GM11168 (cell line): ENCODE measurements around the gene SLC25A27.

Experiments used
- in situ Hi-C: fragments of 300-500 bp; cut with MboI; formaldehyde crosslinking; loops from one replicate; pipeline ENCODE4 v1.12.0; 2022; ENCODE audit warnings: low sequenced_read_pairs; ENCODE audit not compliant: unreplicated experiment

SLC25A27 gene

GRCh38 chr6:46652603-46653438 is at the start of gene SLC25A27, which contains the start of gene CYP39A1:
Gene SLC25A27 (plus strand): TSS chr6:46652975. CDS start chr6:46653193, 218 bp downstream.
Gene CYP39A1 (minus strand): TSS chr6:46652818. CDS start chr6:46652582, 236 bp downstream.
- in situ Hi-C loops, result no loop called here

GRCh38 chr6:46605091-46605797 is 47.5 kb upstream of the SLC25A27 start:
- in situ Hi-C loops, result loop anchor here (25.0 kb wide), 1 partner anchor 393 kb away; no protein-coding TSS in a partner anchor

GRCh38 chr6:46606338-46606737 is 46.4 kb upstream of the SLC25A27 start:
- in situ Hi-C loops, result loop anchor here (25.0 kb wide), 1 partner anchor 394 kb away; no protein-coding TSS in a partner anchor

GRCh38 chr6:46610862-46611553 is 41.8 kb upstream of the SLC25A27 start:
- in situ Hi-C loops, result loop anchor here (25.0 kb wide), 1 partner anchor 399 kb away; no protein-coding TSS in a partner anchor

- in situ Hi-C loops, result loop anchor here (25.0 kb wide), 1 partner anchor 400 kb away; no protein-coding TSS in a partner anchor
Observed at GRCh38 chr6:46612645-46613044, 40.1 kb upstream of the SLC25A27 start.

GRCh38 chr6:46618726-46619125 is 34.0 kb upstream of the SLC25A27 start:
- in situ Hi-C loops, result loop anchor here (25.0 kb wide), 1 partner anchor 406 kb away; no protein-coding TSS in a partner anchor

GRCh38 chr6:46626228-46626909 is 26.4 kb upstream of the SLC25A27 start:
- in situ Hi-C loops, result loop anchor here (25.0 kb wide), 1 partner anchor 539 kb away; no protein-coding TSS in a partner anchor

GRCh38 chr6:46626976-46627375 is 25.8 kb upstream of the SLC25A27 start:
- in situ Hi-C loops, result loop anchor here (25.0 kb wide), 1 partner anchor 540 kb away; no protein-coding TSS in a partner anchor

GRCh38 chr6:46628498-46628897 is 24.3 kb upstream of the SLC25A27 start:
- in situ Hi-C loops, result loop anchor here (25.0 kb wide), 1 partner anchor 541 kb away; no protein-coding TSS in a partner anchor

- in situ Hi-C loops, result loop anchor here (25.0 kb wide), 1 partner anchor 542 kb away; no protein-coding TSS in a partner anchor
Observed at GRCh38 chr6:46628976-46629375, 23.8 kb upstream of the SLC25A27 start.

GRCh38 chr6:46629691-46630090 is 23.1 kb upstream of the SLC25A27 start:
- in situ Hi-C loops, result loop anchor here (25.0 kb wide), 1 partner anchor 542 kb away; no protein-coding TSS in a partner anchor

GRCh38 chr6:46632053-46632452 is 20.7 kb upstream of the SLC25A27 start:
- in situ Hi-C loops, result loop anchor here (25.0 kb wide), 1 partner anchor 545 kb away; no protein-coding TSS in a partner anchor

- in situ Hi-C loops, result loop anchor here (25.0 kb wide), 1 partner anchor 548 kb away; no protein-coding TSS in a partner anchor
Observed at GRCh38 chr6:46635462-46635861, 17.3 kb upstream of the SLC25A27 start.

- in situ Hi-C loops, result loop anchor here (25.0 kb wide), 1 partner anchor 550 kb away; no protein-coding TSS in a partner anchor
Observed at GRCh38 chr6:46637145-46637544, 15.6 kb upstream of the SLC25A27 start.

GRCh38 chr6:46637933-46638332 is 14.8 kb upstream of the SLC25A27 start:
- in situ Hi-C loops, result loop anchor here (25.0 kb wide), 1 partner anchor 551 kb away; no protein-coding TSS in a partner anchor

- in situ Hi-C loops, result loop anchor here (25.0 kb wide), 1 partner anchor 551 kb away; no protein-coding TSS in a partner anchor
Observed at GRCh38 chr6:46638650-46639049, 14.1 kb upstream of the SLC25A27 start.

GRCh38 chr6:46642928-46643751 is 9.6 kb upstream of the SLC25A27 start:
- in situ Hi-C loops, result loop anchor here (25.0 kb wide), 1 partner anchor 556 kb away; no protein-coding TSS in a partner anchor

GRCh38 chr6:46645265-46645664 is 7.5 kb upstream of the SLC25A27 start:
- in situ Hi-C loops, result loop anchor here (25.0 kb wide), 1 partner anchor 558 kb away; no protein-coding TSS in a partner anchor
